Peyer's patch (tissue), 4 donors: ENCODE measurements around the gene TRPM7.

Experiments
- CTCF ChIP-seq, 6 experiments: fragments of 450-650 bp in 4 of 6; fragments of 200-600 bp in 2 of 6; sonication (generic) in 1 of 6; IDR thresholded peaks; one replicate each; pipeline ENCODE4 v1.5.1; 2017 to 2019; ENCODE audit warnings: antibody characterized with exemption in 6 of 6, mild to moderate bottlenecking in 3 of 6, moderate library complexity in 1 of 6
- POLR2A ChIP-seq, 2 donors: fragments of 450-650 bp; IDR thresholded peaks; one replicate each; pipeline ENCODE4 v1.5.1; 2017; ENCODE audit warnings: antibody characterized with exemption in 2 of 2, mild to moderate bottlenecking in 2 of 2, moderate library complexity in 2 of 2

- TF ChIP-seq CTCF (IDR thresholded peaks at IDR 0.05) (no peak), POLR2A (IDR thresholded peaks at IDR 0.05) (no peak)
Observed at GRCh38 chr15:50542887-50543210, 143.7 kb downstream of the TRPM7 start.
